OCI-LY3 (cell line): ENCODE results near the gene MYG1.

Source experiments
- H2AFZ ChIP-seq: fragments of 200-600, 300-600 bp; shearing (Covaris generic); 2 replicates; pipeline ENCODE4 v1.6.0; 2014; ENCODE audit warnings: antibody characterized with exemption, low read depth, low read length
- H3K27ac ChIP-seq: fragments of 200-600, 300-600 bp; sonication (generic); 2 replicates; pipeline ENCODE4 v1.5.1; 2014; ENCODE audit warnings: mild to moderate bottlenecking, low read length, moderate library complexity, mixed read lengths
- H3K27me3 ChIP-seq: fragments of 200-600, 300-600 bp; sonication (generic); 2 replicates; pipeline ENCODE4 v1.6.1; 2014; ENCODE audit warnings: low read depth, low read length, mixed read lengths
- H3K36me3 ChIP-seq: fragments of 200-600, 300-600 bp; sonication (generic); replicated peaks from 2 replicates; pipeline ENCODE3; 2014; ENCODE audit warnings: low read depth, low read length, mixed read lengths
- H3K4me1 ChIP-seq: fragments of 300-600, 200-600 bp; sonication (generic); 2 replicates; pipeline ENCODE4 v1.6.1; 2014; ENCODE audit warnings: low read length, mixed read lengths
- H3K4me2 ChIP-seq: fragments of 200-600, 300-600 bp; sonication (generic); 2 replicates; pipeline ENCODE4 v1.6.1; 2014; ENCODE audit warnings: low read length, mixed read lengths
- H3K4me3 ChIP-seq: fragments of 300-600, 200-600 bp; sonication (generic); 2 replicates; pipeline ENCODE4 v1.5.1; 2014; ENCODE audit warnings: antibody characterized with exemption, mild to moderate bottlenecking, low read length, moderate library complexity
- H3K79me2 ChIP-seq: fragments of 300-600, 200-600 bp; shearing (Covaris generic); 2 replicates; pipeline ENCODE4 v1.6.1; 2014; ENCODE audit warnings: mild to moderate bottlenecking, low read length, mixed read lengths
- H3K9ac ChIP-seq: fragments of 300-600, 200-600 bp; shearing (Covaris generic); 2 replicates; pipeline ENCODE4 v1.6.0; 2014; ENCODE audit warnings: mild to moderate bottlenecking, low read length, moderate library complexity
- H3K9me3 ChIP-seq: fragments of 200-600, 300-600 bp; shearing (Covaris generic); 2 replicates; pipeline ENCODE4 v1.6.1; 2014; ENCODE audit warnings: low read length, mixed read lengths; ENCODE audit not compliant: insufficient read depth
- H4K20me1 ChIP-seq: fragments of 200-600, 300-600 bp; sonication (generic); 2 replicates; pipeline ENCODE4 v1.6.1; 2016; ENCODE audit warnings: low read length, mixed read lengths; ENCODE audit not compliant: insufficient read depth
- EZH2phosphoT487 ChIP-seq: fragments of 200-600 bp; shearing (Covaris generic); IDR thresholded peaks from 2 replicates; pipeline ENCODE4 v1.6.1; 2018; ENCODE audit warnings: antibody characterized with exemption, mixed run types, low read depth
- TF ChIP-seq, protein P1 (sequence below): fragments of 200-600, 300-600 bp; sonication (generic); IDR thresholded peaks from 2 replicates; pipeline ENCODE4 v1.5.1; 2014; ENCODE audit warnings: antibody characterized with exemption, low read length, low read depth

Gene MYG1

GRCh38 chr12:53338916-53339315, 39.4 kb downstream of the MYG1 start:
- Histone ChIP-seq H3K36me3 (no peaks in the 10 kb centered on the region), H3K9ac (no peak overlapping the region), H3K4me1 (peaks cover 6% of the 10 kb centered on the region; the same call in 1 of the 2 replicates), H3K79me2 (no peaks in the 10 kb centered on the region), H3K27me3 (peaks cover 58% of the 10 kb centered on the region), H3K4me2 (no peak overlapping the region), H3K9me3 (no peaks in the 10 kb centered on the region), H3K4me3 (no peak overlapping the region), H2AFZ (no peak overlapping the region), H3K27ac (no peak overlapping the region), H4K20me1 (no peaks in the 10 kb centered on the region)
- TF ChIP-seq EZH2phosphoT487: no peak
- TF ChIP-seq, protein P1, sequence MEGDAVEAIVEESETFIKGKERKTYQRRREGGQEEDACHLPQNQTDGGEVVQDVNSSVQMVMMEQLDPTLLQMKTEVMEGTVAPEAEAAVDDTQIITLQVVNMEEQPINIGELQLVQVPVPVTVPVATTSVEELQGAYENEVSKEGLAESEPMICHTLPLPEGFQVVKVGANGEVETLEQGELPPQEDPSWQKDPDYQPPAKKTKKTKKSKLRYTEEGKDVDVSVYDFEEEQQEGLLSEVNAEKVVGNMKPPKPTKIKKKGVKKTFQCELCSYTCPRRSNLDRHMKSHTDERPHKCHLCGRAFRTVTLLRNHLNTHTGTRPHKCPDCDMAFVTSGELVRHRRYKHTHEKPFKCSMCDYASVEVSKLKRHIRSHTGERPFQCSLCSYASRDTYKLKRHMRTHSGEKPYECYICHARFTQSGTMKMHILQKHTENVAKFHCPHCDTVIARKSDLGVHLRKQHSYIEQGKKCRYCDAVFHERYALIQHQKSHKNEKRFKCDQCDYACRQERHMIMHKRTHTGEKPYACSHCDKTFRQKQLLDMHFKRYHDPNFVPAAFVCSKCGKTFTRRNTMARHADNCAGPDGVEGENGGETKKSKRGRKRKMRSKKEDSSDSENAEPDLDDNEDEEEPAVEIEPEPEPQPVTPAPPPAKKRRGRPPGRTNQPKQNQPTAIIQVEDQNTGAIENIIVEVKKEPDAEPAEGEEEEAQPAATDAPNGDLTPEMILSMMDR: no peak

DNA sequence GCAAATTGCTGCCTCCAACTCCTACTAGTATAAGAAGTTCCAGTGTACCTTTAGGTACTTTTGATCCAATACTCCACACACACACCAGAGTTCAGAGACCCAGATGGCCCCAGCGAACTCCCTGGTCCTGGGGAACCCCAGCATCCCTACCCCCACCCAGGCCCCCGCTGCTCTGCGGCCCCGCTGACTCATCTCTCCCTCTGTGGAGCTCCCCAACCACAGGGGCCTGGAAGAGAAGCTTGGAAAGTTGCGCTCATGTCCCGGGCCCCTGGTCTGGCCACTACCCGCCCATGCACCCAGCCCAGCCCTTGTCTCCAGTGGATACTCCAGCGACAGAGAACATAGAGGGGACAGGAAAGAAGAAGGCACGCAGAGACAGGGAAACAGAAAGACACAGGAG, 40.9 kb downstream of the MYG1 start:
- no peak overlapping the region for H2AFZ ChIP-seq
- H3K4me2 ChIP-seq: no peak overlapping the region
- H3K36me3 ChIP-seq: no peaks in the 10 kb centered on the region
- H4K20me1 ChIP-seq: no peaks in the 10 kb centered on the region
- no peak overlapping the region for H3K4me3 ChIP-seq
- peaks cover 13% of the 10 kb centered on the region; the same call in 1 of the 2 replicates for H3K4me1 ChIP-seq
- no peak for TF ChIP-seq EZH2phosphoT487
- TF ChIP-seq, protein P1: no peak
- H3K79me2 ChIP-seq: no peaks in the 10 kb centered on the region
- no peaks in the 10 kb centered on the region for H3K9me3 ChIP-seq
- H3K27ac ChIP-seq: no peak overlapping the region
- H3K9ac ChIP-seq: no peak overlapping the region
- peaks cover 61% of the 10 kb centered on the region for H3K27me3 ChIP-seq

DNA sequence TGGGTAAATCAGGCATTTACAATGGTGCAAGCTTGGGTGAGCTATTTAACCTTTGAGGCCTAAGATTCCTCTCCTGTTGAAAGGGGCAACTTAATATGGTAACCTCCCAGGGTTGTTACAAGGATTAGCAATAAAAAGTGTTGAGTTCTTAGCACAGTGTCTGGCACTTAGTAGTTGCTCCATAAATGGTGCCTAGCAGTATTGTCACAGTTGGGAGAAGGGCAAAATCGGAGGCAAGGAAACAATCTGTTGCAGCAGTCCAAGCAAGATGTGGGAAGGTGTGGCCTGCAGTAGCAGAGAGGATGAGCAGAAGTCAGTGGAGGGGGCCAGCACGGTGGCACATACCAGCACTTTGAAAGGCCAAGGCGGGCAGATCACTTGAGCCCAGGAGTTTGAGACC, 44.0 kb downstream of the MYG1 start:
- Histone ChIP-seq H3K9me3 (no peaks in the 10 kb centered on the region), H3K27ac (no peak overlapping the region), H3K79me2 (no peaks in the 10 kb centered on the region), H3K4me2 (no peak overlapping the region), H3K36me3 (no peaks in the 10 kb centered on the region), H4K20me1 (no peaks in the 10 kb centered on the region), H3K27me3 (peaks cover 31% of the 10 kb centered on the region), H3K4me3 (no peak overlapping the region), H2AFZ (no peak overlapping the region), H3K4me1 (peaks cover 11% of the 10 kb centered on the region; the same call in 1 of the 2 replicates), H3K9ac (no peak overlapping the region)
- TF ChIP-seq, protein P1: no peak
- no peak for TF ChIP-seq EZH2phosphoT487

DNA sequence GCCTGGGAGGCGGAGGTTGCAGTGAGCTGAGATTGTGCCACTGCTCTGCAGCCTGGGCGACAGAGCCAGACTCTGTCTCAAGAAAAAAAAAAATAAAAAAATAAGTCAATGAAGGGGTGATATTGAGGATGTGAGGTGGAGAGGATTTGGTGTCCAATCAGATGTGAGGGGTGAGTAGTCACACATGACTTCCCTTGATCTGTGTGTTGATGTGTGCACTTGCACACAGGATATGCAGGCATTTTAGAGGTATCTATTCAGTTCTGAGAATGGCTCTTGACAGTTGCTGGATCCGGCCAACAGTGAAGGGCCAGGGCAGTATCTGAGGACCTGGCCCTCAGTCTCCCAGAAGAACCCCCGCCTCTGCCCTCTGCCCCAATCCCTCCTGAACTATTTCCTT, 44.5 kb downstream of the MYG1 start:
- peak overlapping the region; percentile 84; the same call in 1 of the 2 replicates for H2AFZ ChIP-seq
- no peak for TF ChIP-seq EZH2phosphoT487
- TF ChIP-seq, protein P1: no peak
- no peaks in the 10 kb centered on the region for H3K79me2 ChIP-seq
- no peaks in the 10 kb centered on the region for H4K20me1 ChIP-seq
- H3K27ac ChIP-seq: no peak overlapping the region
- no peaks in the 10 kb centered on the region for H3K36me3 ChIP-seq
- no peak overlapping the region; the same call in 1 of the 2 replicates for H3K9ac ChIP-seq
- no peaks in the 10 kb centered on the region for H3K9me3 ChIP-seq
- H3K4me3 ChIP-seq: peak overlapping the region; percentile 88
- H3K27me3 ChIP-seq: peaks cover 26% of the 10 kb centered on the region
- H3K4me2 ChIP-seq: peak overlapping the region; percentile 98
- peaks cover 11% of the 10 kb centered on the region; the same call in 1 of the 2 replicates for H3K4me1 ChIP-seq
